Measurements from ENCODE around the gene MEX3D.

Gene MEX3D

GRCh38 chr19:1577929-1578618 is 9.9 kb upstream of the MEX3D start:
- 94% methylated on average over 49 of the region's 49 CpGs for WGBS
- no peaks in the 10 kb centered on the region for H3K9me3 ChIP-seq (ENCODE audit: insufficient read depth, low read depth, low read length)
- H3K4me3 ChIP-seq (ENCODE audit: low read length) = no peak overlapping the region
- peaks cover 64% of the 10 kb centered on the region for H3K36me3 ChIP-seq (ENCODE audit: insufficient read depth, low read length)
- no peak overlapping the region for H3K9ac ChIP-seq (ENCODE audit: low read depth, low read length)
- H3K27ac ChIP-seq (ENCODE audit: low read depth, low read length) = no peak overlapping the region
- H3K27me3 ChIP-seq (ENCODE audit: insufficient read depth, low read length) = no peaks in the 10 kb centered on the region
- H3K4me1 ChIP-seq (ENCODE audit: insufficient read depth, low read length) = no peaks in the 10 kb centered on the region

GRCh38 chr19:1577090-1577928 is 9.2 kb upstream of the MEX3D start:
- Histone ChIP-seq H3K4me3 (ENCODE audit: low read length) (no peak overlapping the region), H3K4me1 (ENCODE audit: insufficient read depth, low read length) (no peaks in the 10 kb centered on the region), H3K36me3 (ENCODE audit: insufficient read depth, low read length) (peaks cover 56% of the 10 kb centered on the region), H3K9me3 (ENCODE audit: insufficient read depth, low read depth, low read length) (no peaks in the 10 kb centered on the region), H3K27ac (ENCODE audit: low read depth, low read length) (no peak overlapping the region), H3K27me3 (ENCODE audit: insufficient read depth, low read length) (no peaks in the 10 kb centered on the region), H3K9ac (ENCODE audit: low read depth, low read length) (no peak overlapping the region)
- 94% methylated on average over 41 of the region's 41 CpGs for WGBS

DNA sequence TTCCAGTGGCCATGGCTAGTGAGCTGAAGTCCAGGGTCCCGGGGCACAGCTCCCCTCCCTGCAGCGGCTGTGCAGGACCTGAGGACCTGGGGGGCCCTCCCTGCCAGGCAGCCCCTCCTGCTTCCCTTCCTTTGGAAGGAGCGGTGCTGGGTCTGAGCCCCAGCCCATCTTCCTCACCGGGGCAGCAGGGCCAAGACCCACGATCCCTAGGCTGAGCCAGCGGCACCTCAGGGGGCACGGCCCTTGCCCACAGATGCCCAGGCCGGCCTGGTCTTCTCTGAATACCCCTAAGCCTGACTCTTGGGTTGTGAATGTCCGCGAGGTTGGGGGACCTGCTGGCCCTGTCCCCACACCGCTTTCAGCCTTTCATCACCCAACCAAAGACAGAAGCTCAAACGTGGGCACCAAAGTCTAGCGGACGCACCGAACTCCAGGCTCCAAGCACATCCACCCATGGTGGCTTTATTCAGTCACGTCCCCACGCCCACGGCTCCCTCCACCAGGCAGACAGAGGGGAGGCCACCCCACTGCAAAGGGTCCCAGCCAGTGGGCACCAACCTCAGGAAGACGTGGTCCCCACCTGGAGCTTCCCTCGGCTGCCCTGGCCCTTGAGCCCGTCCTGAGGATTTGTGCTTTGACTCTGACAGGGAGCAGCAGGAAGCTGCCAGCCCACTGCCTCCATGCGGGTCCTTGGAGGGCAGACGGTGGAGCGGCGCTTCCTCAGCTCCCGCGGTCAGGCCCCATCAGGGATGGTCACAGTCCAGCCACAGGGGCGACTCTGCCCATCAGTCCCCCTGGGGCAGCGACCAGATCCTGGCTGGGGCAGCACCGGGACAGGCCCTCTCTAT is 8.3 kb upstream of the MEX3D start:
- Histone ChIP-seq H3K27me3 (ENCODE audit: insufficient read depth, low read length) (no peaks in the 10 kb centered on the region), H3K36me3 (ENCODE audit: insufficient read depth, low read length) (peaks cover 48% of the 10 kb centered on the region), H3K9me3 (ENCODE audit: insufficient read depth, low read depth, low read length) (no peaks in the 10 kb centered on the region), H3K27ac (ENCODE audit: low read depth, low read length) (no peak overlapping the region), H3K4me1 (ENCODE audit: insufficient read depth, low read length) (no peaks in the 10 kb centered on the region), H3K4me3 (ENCODE audit: low read length) (no peak overlapping the region), H3K9ac (ENCODE audit: low read depth, low read length) (no peak overlapping the region)
- 95% methylated on average over 30 of the region's 30 CpGs for WGBS

DNA sequence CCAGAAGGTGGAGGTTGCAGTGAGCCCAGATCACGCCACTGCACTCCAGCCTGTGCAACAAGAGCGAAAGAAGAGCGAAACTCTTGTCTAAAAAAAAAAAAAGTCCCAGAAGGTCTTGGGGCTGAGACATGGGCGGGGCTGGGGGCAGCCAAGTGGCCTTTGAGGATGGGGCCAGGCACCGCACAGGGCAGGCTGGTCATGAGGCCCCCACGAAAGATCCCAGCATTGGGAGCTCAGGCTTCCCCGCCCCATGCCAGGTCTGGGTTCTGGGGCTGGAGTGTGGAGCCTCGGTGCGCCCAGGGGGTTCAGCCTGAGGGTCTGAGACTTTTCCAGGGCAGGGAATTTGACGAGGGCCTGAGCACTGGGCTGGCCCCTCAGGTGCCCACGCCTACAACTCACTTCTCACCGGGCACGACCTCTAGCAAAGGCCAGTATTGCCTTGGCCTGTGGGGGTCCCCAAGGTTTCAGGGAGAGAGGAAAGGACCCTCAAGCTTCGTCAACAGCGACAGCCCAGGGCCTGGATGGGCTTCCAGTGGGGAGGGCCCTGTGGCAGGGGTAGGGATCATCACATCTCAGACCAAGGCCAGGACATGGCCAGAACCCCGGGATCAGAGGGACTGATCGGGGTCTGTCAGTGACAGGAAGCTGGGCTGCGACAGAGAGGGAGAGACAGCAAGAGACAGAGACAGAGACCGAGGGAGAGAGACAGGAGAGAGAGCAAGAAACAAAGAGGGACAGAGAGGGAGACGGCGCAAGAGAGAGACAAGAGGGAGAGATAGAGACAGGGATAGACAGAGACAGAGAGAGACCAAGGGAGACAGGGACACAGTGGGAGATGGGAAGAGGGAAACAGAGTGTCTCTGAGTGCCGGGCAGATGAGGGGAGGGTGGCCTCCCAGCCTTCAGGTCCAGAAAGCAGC is 7.5 kb upstream of the MEX3D start:
- H3K27me3 ChIP-seq (ENCODE audit: insufficient read depth, low read length) = no peaks in the 10 kb centered on the region
- no peak overlapping the region for H3K9ac ChIP-seq (ENCODE audit: low read depth, low read length)
- H3K36me3 ChIP-seq (ENCODE audit: insufficient read depth, low read length) = peaks cover 39% of the 10 kb centered on the region
- no peaks in the 10 kb centered on the region for H3K9me3 ChIP-seq (ENCODE audit: insufficient read depth, low read depth, low read length)
- no peak overlapping the region for H3K27ac ChIP-seq (ENCODE audit: low read depth, low read length)
- WGBS = 92% methylated on average over 22 of the region's 22 CpGs
- no peak overlapping the region for H3K4me3 ChIP-seq (ENCODE audit: low read length)
- no peaks in the 10 kb centered on the region for H3K4me1 ChIP-seq (ENCODE audit: insufficient read depth, low read length)

- Histone ChIP-seq H3K4me1 (ENCODE audit: insufficient read depth, low read length) (no peaks in the 10 kb centered on the region), H3K4me3 (ENCODE audit: low read length) (no peak overlapping the region), H3K9me3 (ENCODE audit: insufficient read depth, low read depth, low read length) (no peaks in the 10 kb centered on the region), H3K9ac (ENCODE audit: low read depth, low read length) (no peak overlapping the region), H3K27me3 (ENCODE audit: insufficient read depth, low read length) (peaks cover 6% of the 10 kb centered on the region), H3K36me3 (ENCODE audit: insufficient read depth, low read length) (peaks cover 30% of the 10 kb centered on the region), H3K27ac (ENCODE audit: low read depth, low read length) (no peak overlapping the region)
- WGBS = 93% methylated on average over 34 of the region's 34 CpGs
Measured at GRCh38 chr19:1574354-1575136, 6.4 kb upstream of the MEX3D start.

- H3K4me1 ChIP-seq (ENCODE audit: insufficient read depth, low read length) = no peaks in the 10 kb centered on the region
- peaks cover 18% of the 10 kb centered on the region for H3K27me3 ChIP-seq (ENCODE audit: insufficient read depth, low read length)
- peaks cover 15% of the 10 kb centered on the region for H3K36me3 ChIP-seq (ENCODE audit: insufficient read depth, low read length)
- H3K27ac ChIP-seq (ENCODE audit: low read depth, low read length) = no peak overlapping the region
- H3K9ac ChIP-seq (ENCODE audit: low read depth, low read length) = no peak overlapping the region
- 89% methylated on average over 9 of the region's 9 CpGs for WGBS
- no peak overlapping the region for H3K4me3 ChIP-seq (ENCODE audit: low read length)
- H3K9me3 ChIP-seq (ENCODE audit: insufficient read depth, low read depth, low read length) = no peaks in the 10 kb centered on the region
Measured at GRCh38 chr19:1572795-1573194, 4.7 kb upstream of the MEX3D start.

DNA sequence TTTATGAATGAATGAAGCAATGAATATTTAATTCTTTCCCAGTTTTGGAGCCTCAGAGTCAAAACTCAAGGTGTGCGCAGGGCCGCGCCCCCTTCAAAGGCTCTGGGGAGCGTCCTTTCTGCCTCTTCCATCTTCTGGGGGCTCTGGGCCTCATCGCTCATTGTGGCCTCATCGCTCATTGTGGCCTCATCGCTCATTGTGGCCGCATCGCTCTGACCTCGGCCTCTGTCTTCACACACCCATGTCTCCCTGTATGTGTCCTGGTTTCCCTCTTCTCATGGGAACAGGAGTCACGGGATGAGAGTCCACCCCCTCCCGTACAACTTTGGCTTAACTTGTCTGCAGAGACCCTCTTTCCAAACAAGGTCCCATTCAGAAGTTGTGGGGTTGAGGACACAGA is 3.2 kb upstream of the MEX3D start:
- Histone ChIP-seq H3K9ac (ENCODE audit: low read depth, low read length) (no peak overlapping the region), H3K27ac (ENCODE audit: low read depth, low read length) (no peak overlapping the region), H3K4me3 (ENCODE audit: low read length) (no peak overlapping the region), H3K36me3 (ENCODE audit: insufficient read depth, low read length) (0 out of 2 replicates have a peak, but pooled peaks cover 1% of the 10 kb centered on the region), H3K4me1 (ENCODE audit: insufficient read depth, low read length) (no peaks in the 10 kb centered on the region), H3K9me3 (ENCODE audit: insufficient read depth, low read depth, low read length) (no peaks in the 10 kb centered on the region), H3K27me3 (ENCODE audit: insufficient read depth, low read length) (peaks cover 18% of the 10 kb centered on the region)
- WGBS = 94% methylated on average over 12 of the region's 12 CpGs

- 97% methylated on average over 13 of the region's 13 CpGs for WGBS
- no peaks in the 10 kb centered on the region for H3K36me3 ChIP-seq (ENCODE audit: insufficient read depth, low read length)
- H3K9ac ChIP-seq (ENCODE audit: low read depth, low read length) = no peak overlapping the region
- no peak overlapping the region for H3K27ac ChIP-seq (ENCODE audit: low read depth, low read length)
- H3K27me3 ChIP-seq (ENCODE audit: insufficient read depth, low read length) = peaks cover 18% of the 10 kb centered on the region
- 0 out of 2 replicates have a peak, but pooled peaks cover under 1% of the 10 kb centered on the region for H3K4me1 ChIP-seq (ENCODE audit: insufficient read depth, low read length)
- H3K4me3 ChIP-seq (ENCODE audit: low read length) = no peak overlapping the region
- no peaks in the 10 kb centered on the region for H3K9me3 ChIP-seq (ENCODE audit: insufficient read depth, low read depth, low read length)
Measured at GRCh38 chr19:1570836-1571235, 2.7 kb upstream of the MEX3D start.

DNA sequence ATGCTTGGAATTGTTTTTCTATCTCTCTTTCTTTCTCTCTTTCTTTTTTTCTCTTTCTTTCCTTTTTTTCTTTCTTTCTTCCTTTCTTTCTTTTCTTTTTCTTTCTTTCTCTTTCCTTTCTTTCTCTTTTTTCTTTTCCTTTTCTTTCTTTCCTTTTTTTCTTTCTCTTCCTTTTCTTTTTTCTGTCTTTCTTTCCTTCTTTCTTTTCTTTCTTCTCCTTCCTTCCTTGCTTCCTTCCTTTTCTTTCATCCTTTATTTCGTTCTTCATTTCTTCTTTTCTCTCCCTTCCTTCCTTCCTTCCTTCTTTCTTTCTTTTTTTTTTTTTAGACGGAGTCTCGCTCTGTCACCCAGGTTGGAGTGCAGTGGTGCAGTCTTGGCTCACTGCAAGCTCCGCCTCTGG is 1.9 kb upstream of the MEX3D start:
- Histone ChIP-seq H3K9ac (ENCODE audit: low read depth, low read length) (no peak overlapping the region), H3K4me3 (ENCODE audit: low read length) (no peak overlapping the region), H3K4me1 (ENCODE audit: insufficient read depth, low read length) (0 out of 2 replicates have a peak, but pooled peaks cover 4% of the 10 kb centered on the region), H3K27me3 (ENCODE audit: insufficient read depth, low read length) (peaks cover 18% of the 10 kb centered on the region), H3K27ac (ENCODE audit: low read depth, low read length) (no peak overlapping the region), H3K36me3 (ENCODE audit: insufficient read depth, low read length) (no peaks in the 10 kb centered on the region), H3K9me3 (ENCODE audit: insufficient read depth, low read depth, low read length) (no peaks in the 10 kb centered on the region)
- 78% methylated on average over 4 of the region's 4 CpGs for WGBS

- Histone ChIP-seq H3K4me1 (ENCODE audit: insufficient read depth, low read length) (0 out of 2 replicates have a peak, but pooled peaks cover 4% of the 10 kb centered on the region), H3K27me3 (ENCODE audit: insufficient read depth, low read length) (peaks cover 18% of the 10 kb centered on the region), H3K36me3 (ENCODE audit: insufficient read depth, low read length) (peaks cover 15% of the 10 kb centered on the region), H3K4me3 (ENCODE audit: low read length) (peak overlapping the region; percentile 89; the same call in 1 of the 2 replicates), H3K9ac (ENCODE audit: low read depth, low read length) (no peak overlapping the region), H3K9me3 (ENCODE audit: insufficient read depth, low read depth, low read length) (no peaks in the 10 kb centered on the region), H3K27ac (ENCODE audit: low read depth, low read length) (no peak overlapping the region)
- WGBS = under 1% methylated on average over 63 of the region's 73 CpGs
Measured at GRCh38 chr19:1567848-1568227, 287 bp downstream of the MEX3D start.
